ENCODE results near the gene REEP3.
"Not testable (repeated sequence)": the region's sequence is repeated elsewhere in the genome, so short reads cannot be mapped to it uniquely, and the experiment has no call there.

REEP3 gene

DNA sequence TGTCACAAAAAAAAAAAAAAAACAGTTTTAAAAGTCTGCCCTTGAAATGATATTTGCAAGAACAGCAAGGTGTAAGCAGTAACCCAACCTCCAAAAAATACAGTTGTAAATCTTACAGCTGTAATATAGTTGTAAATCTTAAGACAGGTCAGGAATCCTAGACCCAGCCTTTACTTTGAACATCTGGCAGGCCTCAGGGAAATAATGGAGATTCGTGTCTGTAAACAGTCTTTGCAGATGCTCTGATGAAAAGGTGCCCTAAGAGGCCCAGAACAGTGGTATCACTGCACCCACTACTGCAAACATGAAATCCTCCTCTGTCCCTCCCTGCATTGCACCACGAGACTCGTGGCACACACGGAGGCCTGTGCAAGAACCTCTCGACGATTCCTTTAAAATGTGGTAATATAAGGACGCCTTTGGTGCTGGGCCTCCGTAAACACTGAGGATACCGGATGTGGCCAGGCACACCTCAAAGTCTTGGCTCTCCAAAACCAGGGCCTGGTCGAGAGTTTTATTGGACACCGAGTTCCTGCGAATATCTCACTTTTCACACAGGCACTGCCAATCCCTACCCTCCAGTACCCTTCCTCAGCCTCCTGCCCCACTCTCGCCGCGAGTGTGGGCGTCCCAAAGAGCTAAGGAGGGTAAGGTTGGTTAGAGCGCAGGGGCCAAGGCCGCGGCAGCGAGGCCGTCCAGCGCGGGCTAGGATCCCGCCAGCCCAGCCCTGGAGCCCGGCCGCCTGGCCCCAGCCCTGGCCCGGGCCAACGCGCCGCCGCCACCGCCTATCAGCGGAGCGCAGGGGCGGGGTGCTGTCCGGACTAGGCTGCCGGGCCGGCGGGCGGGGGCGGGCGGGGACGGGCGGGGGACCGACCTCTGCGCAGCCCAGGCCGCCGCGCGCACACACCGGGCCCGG, at the start of gene REEP3:
TSS of gene REEP3 (plus strand) at position 902 of the 916 bp plus-strand sequence. CDS start 145 bp downstream, outside the sequence.
- no peak for FAIRE-seq

- no peak for FAIRE-seq
Measured at GRCh38 chr10:63474488-63474887, 46.7 kb upstream of the REEP3 start.

- FAIRE-seq = no peak
Measured at GRCh38 chr10:63477927-63478326, 43.3 kb upstream of the REEP3 start.

- no peak for FAIRE-seq
Measured at GRCh38 chr10:63478564-63478963, 42.6 kb upstream of the REEP3 start.

GRCh38 chr10:63480237-63480636, 41.0 kb upstream of the REEP3 start:
- no peak for FAIRE-seq

DNA sequence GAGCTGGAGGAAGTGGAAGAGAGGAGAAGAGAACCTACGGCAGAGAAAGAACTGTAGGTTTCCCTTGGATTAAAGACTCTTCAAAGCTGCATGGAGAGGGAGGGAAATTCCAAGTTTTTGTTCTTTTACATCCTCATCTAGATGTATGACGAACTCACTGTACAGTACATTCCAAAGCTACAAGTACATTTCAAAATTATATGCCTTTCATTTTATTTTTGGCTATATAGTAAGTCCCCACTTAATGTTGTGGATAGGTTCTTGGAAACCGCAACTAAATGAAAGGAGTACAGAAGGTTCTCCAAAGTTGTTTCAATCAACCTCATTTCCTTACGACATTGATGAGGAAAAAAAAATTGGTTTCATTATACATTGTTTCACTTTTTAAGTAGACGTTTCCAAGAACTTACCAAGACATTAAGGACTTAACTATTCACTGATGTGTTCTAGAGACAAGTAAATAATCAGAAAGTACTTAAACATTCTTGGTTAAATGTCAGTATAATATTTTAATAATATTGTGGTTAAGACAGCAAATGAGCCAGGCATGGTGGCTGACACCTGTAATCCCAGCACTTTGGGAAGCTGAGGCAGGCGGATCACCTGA, 39.3 kb upstream of the REEP3 start:
- no peak for FAIRE-seq

- FAIRE-seq = no peak
Measured at GRCh38 chr10:63483983-63484382, 37.2 kb upstream of the REEP3 start.

DNA sequence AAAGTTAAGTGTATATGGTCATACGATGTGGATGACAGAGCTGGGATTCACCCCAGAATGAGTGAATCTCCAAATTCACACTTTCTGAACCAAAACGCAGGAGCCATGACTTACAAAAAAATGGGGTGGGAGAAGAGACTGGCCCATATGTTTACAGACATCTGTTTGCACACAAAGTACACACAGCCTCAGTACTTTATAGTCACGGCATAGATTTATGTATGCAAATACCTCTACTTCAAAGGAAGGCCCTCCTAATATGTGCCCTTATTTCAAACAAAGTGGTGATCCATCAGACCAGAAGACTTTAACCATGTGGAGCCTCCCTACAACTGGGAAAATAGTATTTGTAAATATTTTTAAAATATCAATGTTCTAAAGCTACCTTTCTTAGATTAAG, 33.2 kb upstream of the REEP3 start:
- FAIRE-seq = no peak

DNA sequence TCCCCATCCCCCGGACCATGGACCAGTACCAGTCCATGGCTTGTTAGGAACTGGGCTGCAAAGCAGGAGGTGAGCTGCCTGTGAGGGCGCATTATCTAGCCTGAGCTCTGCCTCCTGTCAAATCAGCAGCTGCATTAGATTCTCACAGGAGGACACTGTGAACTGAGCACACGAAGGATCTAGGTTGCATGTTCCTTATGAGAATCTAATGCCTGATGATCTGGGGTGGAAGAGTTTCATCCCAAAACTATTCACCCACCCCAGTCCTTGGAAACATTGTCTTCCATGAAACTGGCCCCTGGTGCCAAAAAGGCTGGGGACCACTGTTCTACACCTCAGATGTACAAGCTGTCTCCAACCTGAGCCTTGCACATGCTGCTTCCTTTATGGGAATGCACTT, 31.4 kb upstream of the REEP3 start:
- no peak for FAIRE-seq

- no peak for FAIRE-seq
Measured at GRCh38 chr10:63491588-63492316, 29.4 kb upstream of the REEP3 start.

- FAIRE-seq = not testable (repeated sequence)
Measured at GRCh38 chr10:63492317-63492690, 28.9 kb upstream of the REEP3 start.

- peak; percentile 15 for FAIRE-seq
Measured at GRCh38 chr10:63493004-63493403, 28.2 kb upstream of the REEP3 start.

DNA sequence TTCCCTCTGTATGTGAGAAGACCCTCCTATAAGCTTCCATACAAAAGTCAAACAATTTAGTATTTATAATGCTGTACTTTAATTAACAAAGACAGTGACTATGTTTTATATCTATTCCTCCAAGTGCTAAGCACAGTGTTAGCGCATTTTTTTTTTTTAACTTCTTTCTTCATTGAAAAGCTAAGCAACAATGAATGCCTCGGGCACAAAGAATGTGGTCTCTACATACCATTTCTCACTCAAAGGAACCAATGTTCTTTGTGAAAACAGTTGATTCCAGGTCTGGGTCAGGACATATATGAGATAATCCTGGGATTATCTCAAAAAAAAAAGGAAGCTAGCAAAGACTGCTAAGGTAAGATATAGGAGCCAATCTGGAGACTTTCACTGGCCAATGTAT, 26.2 kb upstream of the REEP3 start:
- FAIRE-seq = no peak

- no peak for FAIRE-seq
Measured at GRCh38 chr10:63496561-63496960, 24.6 kb upstream of the REEP3 start.

DNA sequence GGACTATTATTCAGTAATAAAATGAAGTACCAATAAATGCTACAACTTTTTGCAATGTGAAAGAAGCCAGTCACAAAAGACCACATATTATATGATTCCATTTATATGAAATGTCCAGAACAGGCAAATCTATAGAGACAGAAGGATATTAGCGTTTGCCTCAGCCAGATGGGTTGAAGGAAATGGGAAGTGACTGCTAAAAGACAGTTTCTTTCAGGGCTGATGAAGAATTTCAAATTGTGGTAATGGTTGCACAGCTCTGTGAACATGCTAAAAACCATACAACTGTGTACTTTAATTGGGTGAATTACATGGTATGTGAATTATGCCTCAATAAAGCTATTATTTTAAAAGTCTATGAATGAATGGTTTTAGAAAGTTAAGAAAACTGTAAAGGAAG, 23.9 kb upstream of the REEP3 start:
- no peak for FAIRE-seq

GRCh38 chr10:63498665-63499064, 22.5 kb upstream of the REEP3 start:
- no peak for FAIRE-seq

DNA sequence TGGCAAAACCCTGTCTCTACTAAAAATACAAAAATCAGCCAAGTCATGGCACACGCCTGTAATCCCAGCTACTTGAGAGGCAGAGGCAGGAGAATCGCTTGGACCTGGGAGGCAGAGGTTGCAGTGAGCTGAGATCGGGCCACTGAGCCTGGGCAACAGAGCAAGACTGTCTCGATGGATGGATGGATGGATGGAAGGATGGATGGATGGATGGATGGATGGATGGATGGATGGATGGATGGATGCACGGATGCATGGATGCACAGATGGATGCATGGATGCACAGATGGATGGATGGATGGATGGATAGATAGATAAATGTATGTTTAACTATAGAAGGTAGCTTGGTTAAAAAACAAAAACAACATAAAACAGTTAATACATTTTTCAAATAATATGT, 20.6 kb upstream of the REEP3 start:
- FAIRE-seq = not testable (repeated sequence)

GRCh38 chr10:63501954-63502353, 19.2 kb upstream of the REEP3 start:
- FAIRE-seq = no peak

DNA sequence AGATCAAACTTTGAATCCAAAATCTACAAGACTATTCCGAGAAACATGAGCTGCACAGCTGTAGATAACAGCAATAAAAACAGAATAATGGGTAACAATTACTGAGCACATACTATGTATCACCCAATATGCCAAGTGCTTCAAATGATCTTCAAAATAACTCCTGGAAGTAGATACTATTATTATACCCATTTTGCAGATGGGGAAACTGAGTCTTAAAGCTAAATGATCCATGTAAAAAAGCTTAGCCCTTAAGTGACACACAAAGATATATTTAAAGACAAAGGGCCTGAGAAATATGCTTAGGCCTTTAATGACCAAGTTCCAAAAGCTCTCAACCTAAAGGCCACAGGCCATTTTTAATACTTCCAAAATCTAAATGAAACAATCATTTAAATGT, 18.4 kb upstream of the REEP3 start:
- FAIRE-seq = no peak

DNA sequence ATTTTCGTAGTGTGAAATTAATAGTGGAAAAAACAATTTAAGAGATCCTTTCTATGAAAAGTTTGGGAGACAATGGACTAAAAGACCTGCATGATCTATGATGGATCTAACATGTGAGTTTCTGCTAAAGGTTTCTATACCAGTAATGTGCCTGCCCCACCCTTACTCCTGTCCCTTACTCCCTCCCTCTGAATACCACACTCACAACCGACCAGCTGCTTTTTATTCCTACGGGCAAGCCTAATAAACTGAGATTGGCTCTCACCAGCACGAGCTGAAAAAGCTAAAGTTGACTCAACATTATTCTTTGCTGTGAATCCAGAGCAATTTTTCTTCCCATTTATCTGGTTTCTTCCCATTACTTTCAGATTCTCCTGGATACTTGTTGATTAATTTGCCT, 17.8 kb upstream of the REEP3 start:
- FAIRE-seq = no peak

GRCh38 chr10:63504145-63504881, 16.9 kb upstream of the REEP3 start:
- FAIRE-seq = no peak

DNA sequence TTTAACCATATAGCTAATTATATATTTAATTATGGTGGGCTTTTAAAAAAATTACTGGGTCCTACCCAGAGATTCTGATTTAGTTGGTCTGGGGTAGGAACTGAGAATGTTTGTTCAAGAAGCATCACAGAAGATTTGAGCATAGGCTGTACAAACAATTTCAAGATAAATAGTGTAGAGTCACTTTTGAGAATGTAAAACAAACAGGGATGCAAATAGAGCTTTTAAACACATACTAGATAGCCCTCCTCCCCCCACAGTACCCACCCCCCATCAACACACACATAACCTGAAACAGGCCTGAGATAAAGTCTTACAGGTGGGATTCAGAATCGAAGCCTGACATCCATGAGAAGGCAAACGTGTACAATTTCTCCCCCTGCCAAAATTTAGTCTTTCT, 15.6 kb upstream of the REEP3 start:
- no peak for FAIRE-seq

DNA sequence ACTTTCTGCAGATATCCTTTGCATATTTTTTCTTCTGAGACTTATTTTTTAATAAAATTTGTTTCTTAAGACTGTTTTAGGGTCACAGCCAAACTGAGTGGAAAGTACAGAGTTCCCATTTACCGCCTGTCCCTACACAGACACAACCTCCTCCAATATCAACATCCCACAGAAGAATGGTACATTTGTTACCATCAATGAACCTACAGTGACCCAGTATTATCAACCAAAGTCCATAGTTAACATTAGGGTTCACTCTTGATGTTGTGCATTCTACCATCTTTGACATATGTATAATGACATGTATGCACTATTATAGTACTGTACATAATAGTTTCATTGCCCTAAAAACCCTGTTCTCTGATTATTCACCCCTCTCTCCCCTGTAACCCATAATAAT, 14.6 kb upstream of the REEP3 start:
- no peak for FAIRE-seq

Data from G401.6 (cell line).